Subcutaneous abdominal adipose tissue (tissue), 5 donors: Measurements from ENCODE around the gene C1QTNF9.
"Not testable (repeated sequence)": the region's sequence is repeated elsewhere in the genome, so short reads cannot be mapped to it uniquely, and the experiment has no call there.

Experiments used
- H3K27ac ChIP-seq: one replicate; pipeline ENCODE4 v1.7.0; 2013; ENCODE audit warnings: low read depth, mild to moderate bottlenecking, inconsistent platforms, low read length, moderate library complexity
- H3K27me3 ChIP-seq, 5 donors: one replicate each; pipeline ENCODE4 v1.7.0; 2013; ENCODE audit warnings: low read length in 5 of 5, inconsistent platforms in 1 of 5; ENCODE audit not compliant: control insufficient read depth in 5 of 5, insufficient read depth in 4 of 5
- H3K36me3 ChIP-seq, 5 donors: one replicate each; pipeline ENCODE4 v1.7.0; 2013; ENCODE audit warnings: low read length in 5 of 5; ENCODE audit not compliant: control insufficient read depth in 5 of 5, insufficient read depth in 5 of 5
- H3K4me1 ChIP-seq, 5 donors: one replicate each; pipeline ENCODE4 v1.7.0; 2013; ENCODE audit warnings: low read length in 5 of 5, mild to moderate bottlenecking in 3 of 5, moderate library complexity in 1 of 5; ENCODE audit not compliant: control insufficient read depth in 5 of 5, insufficient read depth in 5 of 5
- H3K4me3 ChIP-seq, 5 donors: one replicate each; pipeline ENCODE4 v1.7.0; 2013; ENCODE audit warnings: low read length in 5 of 5, low read depth in 1 of 5
- H3K9ac ChIP-seq, 5 donors: one replicate each; pipeline ENCODE4 v1.7.0; 2013; ENCODE audit warnings: low read length in 5 of 5, mild to moderate bottlenecking in 4 of 5, moderate library complexity in 3 of 5
- H3K9me3 ChIP-seq, 5 donors: one replicate each; pipeline ENCODE4 v1.7.0; 2013; ENCODE audit warnings: low read length in 5 of 5; ENCODE audit not compliant: control insufficient read depth in 5 of 5
- donor health status: healthy.
- donor health status: healthy.
- donor health status: healthy.
- donor health status: healthy.
- donor health status: healthy.

The C1QTNF9 gene

DNA sequence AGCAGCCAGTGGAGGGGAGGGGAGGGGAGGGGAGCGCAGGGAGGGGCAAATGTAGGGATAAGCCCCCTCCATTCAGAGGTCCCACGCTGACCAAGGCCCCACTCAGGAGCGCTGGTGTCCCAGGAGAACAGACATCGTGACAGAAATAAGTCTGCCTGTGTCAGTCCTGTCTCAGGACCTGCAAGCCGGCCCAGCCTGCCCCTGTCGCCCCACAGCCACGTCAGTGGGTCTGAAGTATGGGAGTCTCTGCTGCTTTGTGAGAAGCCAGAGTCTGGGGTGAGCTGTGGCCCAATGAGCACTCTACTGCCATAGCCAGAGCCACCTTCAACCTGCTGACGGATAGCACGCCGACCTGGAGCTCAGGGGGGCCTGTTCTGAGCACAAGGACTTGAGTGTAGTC is 8.5 kb downstream of the C1QTNF9 start:
- not testable (repeated sequence) for H3K9ac ChIP-seq, H3K4me1 ChIP-seq, H3K9me3 ChIP-seq, H3K4me3 ChIP-seq, H3K27ac ChIP-seq, H3K36me3 ChIP-seq, H3K27me3 ChIP-seq

DNA sequence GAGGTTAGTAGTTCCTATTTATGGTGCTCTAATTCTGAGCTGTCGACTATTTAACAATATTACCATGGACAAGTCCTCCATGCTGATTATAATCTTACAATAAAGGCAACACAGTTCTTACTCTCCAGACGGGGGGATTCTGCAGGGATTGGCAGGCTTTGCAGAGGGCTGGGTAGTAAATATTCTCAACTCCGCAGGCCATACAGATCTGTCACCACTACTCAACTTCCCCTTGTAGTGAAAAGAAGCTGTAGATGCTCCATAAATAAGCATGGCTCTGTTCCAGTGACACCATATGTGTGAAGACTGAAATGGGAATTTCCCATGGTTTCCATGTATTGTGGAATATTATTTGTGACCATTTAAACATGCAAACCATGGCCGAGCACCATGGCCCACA is 9.5 kb downstream of the C1QTNF9 start:
- not testable (repeated sequence) for H3K27me3 ChIP-seq, H3K4me1 ChIP-seq, H3K4me3 ChIP-seq, H3K27ac ChIP-seq, H3K9ac ChIP-seq, H3K36me3 ChIP-seq, H3K9me3 ChIP-seq

DNA sequence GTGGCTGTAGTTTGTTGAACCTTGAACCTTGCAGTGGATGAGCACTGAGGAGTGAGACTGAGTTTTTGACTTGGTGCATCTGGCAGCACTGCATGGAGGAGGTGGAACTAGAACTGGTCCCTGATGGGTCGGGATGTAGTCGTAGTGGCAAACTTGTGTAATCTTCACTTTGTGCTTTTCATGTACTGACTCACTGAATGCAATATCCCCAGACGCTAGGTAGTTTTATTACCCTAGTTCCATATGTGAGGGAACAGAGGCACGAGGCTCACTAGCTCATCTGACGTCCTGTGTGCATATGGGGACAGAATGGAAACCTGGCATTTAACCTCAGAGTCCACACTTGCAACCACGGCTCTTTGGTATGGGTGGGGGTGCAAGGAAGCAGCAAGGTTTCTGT is 10.3 kb downstream of the C1QTNF9 start:
- not testable (repeated sequence) for H3K9ac ChIP-seq, H3K36me3 ChIP-seq, H3K27ac ChIP-seq, H3K4me1 ChIP-seq, H3K9me3 ChIP-seq, H3K27me3 ChIP-seq, H3K4me3 ChIP-seq

DNA sequence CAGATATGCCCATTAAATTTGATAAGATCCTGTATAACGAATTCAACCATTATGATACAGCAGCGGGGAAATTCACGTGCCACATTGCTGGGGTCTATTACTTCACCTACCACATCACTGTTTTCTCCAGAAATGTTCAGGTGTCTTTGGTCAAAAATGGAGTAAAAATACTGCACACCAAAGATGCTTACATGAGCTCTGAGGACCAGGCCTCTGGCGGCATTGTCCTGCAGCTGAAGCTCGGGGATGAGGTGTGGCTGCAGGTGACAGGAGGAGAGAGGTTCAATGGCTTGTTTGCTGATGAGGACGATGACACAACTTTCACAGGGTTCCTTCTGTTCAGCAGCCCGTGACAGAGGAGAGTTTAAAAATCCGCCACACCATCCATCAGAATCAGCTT is 12.0 kb downstream of the C1QTNF9 start:
- H3K27me3 ChIP-seq, H3K4me3 ChIP-seq, H3K4me1 ChIP-seq, H3K27ac ChIP-seq, H3K36me3 ChIP-seq, H3K9ac ChIP-seq, H3K9me3 ChIP-seq: not testable (repeated sequence)

DNA sequence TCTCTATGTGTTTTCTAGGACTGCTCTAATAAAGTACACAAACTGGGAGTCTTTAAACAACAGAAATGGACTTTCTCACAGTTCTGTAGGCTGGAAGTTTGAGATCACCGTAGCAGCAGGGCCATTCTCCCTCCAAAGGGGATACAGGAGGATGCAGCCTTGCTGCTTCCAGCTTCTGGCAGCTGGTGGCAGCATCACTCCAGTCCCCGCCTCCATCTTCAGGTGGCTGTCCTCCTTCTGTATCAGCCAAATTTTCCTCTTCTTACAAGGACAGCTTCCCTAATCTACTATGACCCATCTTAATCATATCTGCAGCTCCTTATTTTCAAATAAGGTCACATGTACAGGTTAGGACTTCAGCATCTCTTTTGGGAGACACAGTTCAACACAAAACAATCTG is 13.1 kb downstream of the C1QTNF9 start:
- H3K27ac ChIP-seq, H3K4me1 ChIP-seq, H3K27me3 ChIP-seq: not testable (repeated sequence)

DNA sequence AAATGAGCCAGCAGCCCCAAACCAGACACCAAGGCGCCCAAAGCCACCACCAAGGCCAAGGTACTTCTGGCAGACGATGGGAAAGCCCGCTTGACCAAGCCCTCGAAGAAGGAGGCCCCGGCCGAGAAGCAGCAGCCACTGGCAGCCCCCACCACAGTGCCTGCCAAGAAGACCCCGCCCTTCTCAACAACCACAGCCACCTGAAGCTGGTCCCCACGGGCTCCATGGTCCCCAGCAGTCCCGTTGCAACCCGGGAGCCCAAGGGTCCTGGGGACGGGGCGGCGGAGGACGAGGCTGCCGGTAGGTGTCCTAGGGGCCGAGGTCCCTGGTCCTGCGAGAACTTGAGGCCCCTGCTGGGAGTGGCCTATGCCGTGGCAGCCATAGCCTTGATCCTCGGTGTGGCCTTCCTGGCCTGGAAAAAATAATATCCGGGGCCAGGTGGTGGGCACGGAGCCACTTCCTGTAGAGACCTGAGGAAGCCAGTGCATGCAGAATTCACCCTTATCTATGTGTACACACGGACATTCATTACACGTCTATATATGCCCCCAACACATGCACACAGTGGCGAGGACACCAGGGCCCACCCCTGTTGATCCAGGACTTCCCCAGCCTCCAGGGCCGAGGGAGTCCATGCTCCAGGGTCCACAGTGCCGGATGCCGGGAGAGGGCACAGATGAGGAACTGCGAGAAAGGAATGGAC is 13.8 kb downstream of the C1QTNF9 start:
- Histone ChIP-seq H3K9ac (no peak overlapping the region), H3K4me1 (peaks cover 0 to 5% (median 0%) of the 10 kb centered on the region in 5 donors), H3K27me3 (peaks cover 0 to 3% (median 0%) of the 10 kb centered on the region in 5 donors), H3K4me3 (no peak overlapping the region), H3K27ac (no peak overlapping the region), H3K9me3 (no peaks in the 10 kb centered on the region), H3K36me3 (no peaks in the 10 kb centered on the region)

More for the DNA sequence above, 13.1 kb downstream of the C1QTNF9 start:
- not testable (repeated sequence) for H3K9ac ChIP-seq, H3K9me3 ChIP-seq, H3K4me3 ChIP-seq, H3K36me3 ChIP-seq

DNA sequence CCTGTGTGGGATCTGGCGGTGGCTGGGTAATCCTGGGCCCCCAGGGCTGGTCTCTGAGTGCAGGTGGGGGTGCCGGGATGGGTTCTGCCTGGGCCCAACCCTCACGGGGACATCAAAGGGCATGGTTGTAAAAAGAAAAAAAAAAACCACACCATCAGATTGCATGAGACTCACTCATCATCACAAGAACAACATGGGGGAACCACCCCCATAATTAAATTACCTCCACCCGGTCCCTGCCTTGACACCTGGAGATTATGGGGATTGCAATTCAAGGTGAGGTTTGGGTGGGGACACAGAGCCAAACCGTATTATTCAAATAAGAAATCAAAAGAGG is 14.3 kb downstream of the C1QTNF9 start:
- H3K4me1 ChIP-seq = peaks cover 0 to 5% (median 0%) of the 10 kb centered on the region in 5 donors
- H3K9me3 ChIP-seq = no peaks in the 10 kb centered on the region
- no peak overlapping the region for H3K4me3 ChIP-seq
- no peaks in the 10 kb centered on the region for H3K36me3 ChIP-seq
- peaks cover 0 to 4% (median 0%) of the 10 kb centered on the region in 5 donors for H3K27me3 ChIP-seq
- no peak overlapping the region for H3K9ac ChIP-seq
- H3K27ac ChIP-seq = no peak overlapping the region

DNA sequence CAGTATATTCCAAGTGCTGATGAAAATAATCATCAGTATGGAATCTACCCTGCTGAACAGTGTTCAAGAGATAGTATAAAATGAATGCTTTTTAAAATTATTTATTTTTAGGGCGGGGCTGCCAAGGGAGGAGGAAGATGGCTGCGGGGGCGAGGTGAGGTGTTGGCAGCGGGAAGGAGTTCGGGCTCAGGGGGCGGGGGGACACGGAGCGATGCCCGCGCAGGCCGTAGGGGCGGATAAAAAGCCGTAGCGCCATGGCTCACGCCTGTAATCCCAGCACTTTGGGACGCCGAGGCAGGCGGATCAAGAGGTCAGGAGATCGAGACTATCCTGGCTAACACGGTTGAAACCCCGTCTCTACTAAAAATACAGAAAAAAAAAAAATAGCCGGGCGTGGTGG is 18.2 kb downstream of the C1QTNF9 start:
- H3K4me1 ChIP-seq, H3K9me3 ChIP-seq: not testable (repeated sequence)

DNA sequence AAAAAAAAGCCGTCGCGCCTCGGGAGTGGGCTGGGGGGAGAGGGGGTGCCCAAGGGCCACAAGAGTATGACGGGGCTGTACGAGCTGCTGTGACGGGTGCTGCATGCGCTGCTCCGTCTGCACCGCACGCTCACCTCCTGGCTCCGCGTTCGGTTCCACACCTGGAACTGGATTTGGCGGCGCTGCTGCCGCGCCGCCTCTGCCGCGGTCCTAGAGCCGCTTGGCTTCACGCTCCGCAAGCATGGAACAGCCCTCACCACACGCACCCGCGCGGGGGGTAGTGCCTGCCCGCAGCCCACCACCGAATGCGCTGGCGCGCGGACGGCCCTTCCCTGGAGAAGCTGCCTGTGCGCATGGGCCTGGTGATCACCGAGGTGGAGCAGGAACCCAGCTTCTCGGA is 18.8 kb downstream of the C1QTNF9 start:
- Histone ChIP-seq H3K9ac (no peak overlapping the region), H3K27me3 (peaks cover 0 to 4% (median 0%) of the 10 kb centered on the region in 5 donors), H3K4me3 (peak overlapping the region in 2 of 5 donors; percentile 17 to 37), H3K9me3 (no peaks in the 10 kb centered on the region), H3K27ac (no peak overlapping the region), H3K36me3 (no peaks in the 10 kb centered on the region), H3K4me1 (peaks cover 0 to 5% (median 0%) of the 10 kb centered on the region in 5 donors)

More for the DNA sequence above, 18.2 kb downstream of the C1QTNF9 start:
- H3K36me3 ChIP-seq, H3K27ac ChIP-seq, H3K27me3 ChIP-seq, H3K4me3 ChIP-seq, H3K9ac ChIP-seq: not testable (repeated sequence)

DNA sequence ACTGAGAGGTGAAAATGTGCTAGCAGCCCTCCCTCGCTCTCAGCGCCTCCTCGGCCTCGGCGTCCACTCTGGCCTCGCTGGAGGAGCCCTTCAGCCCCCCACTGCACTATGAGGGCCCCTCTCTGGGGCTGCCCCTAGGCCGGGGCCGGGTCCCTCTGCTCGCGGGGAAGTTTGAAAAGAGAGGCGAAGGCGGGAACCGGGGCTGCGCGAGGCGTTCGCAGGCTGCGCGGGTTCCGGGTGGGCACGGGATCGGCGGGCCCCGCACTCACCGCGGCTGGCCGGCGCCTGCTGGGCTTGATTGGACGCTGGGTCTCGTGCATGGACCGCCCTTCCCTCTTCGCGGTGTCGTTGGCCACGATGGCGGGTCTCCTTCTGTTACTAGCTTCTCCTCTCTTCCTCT is 29.3 kb downstream of the C1QTNF9 start:
- H3K4me1 ChIP-seq = no peaks in the 10 kb centered on the region
- H3K36me3 ChIP-seq = no peaks in the 10 kb centered on the region
- H3K27me3 ChIP-seq = peaks cover 0 to 3% (median 0%) of the 10 kb centered on the region in 5 donors

More for the DNA sequence above, 29.3 kb downstream of the C1QTNF9 start:
- H3K9ac ChIP-seq = no peak overlapping the region
- H3K27ac ChIP-seq = no peak overlapping the region
- peaks cover 0 to 3% (median 0%) of the 10 kb centered on the region in 5 donors for H3K9me3 ChIP-seq
- no peak overlapping the region for H3K4me3 ChIP-seq
